Loucy (cell line): ENCODE data around the gene DOK6.
"Not testable (repeated sequence)": the region's sequence is repeated elsewhere in the genome, so short reads cannot be mapped to it uniquely, and the experiment has no call there.

ENCODE experiments used
- H2AFZ ChIP-seq: fragments of 200-600 bp; sonication (generic); 2 replicates; pipeline ENCODE4 v1.6.0; 2016; ENCODE audit warnings: antibody characterized with exemption, mild to moderate bottlenecking, low read length, moderate library complexity
- H3F3A ChIP-seq: fragments of 200-600 bp; 2 replicates; pipeline ENCODE4 v1.6.0; 2016; ENCODE audit warnings: antibody characterized with exemption, low read depth, mild to moderate bottlenecking
- H3K27me3 ChIP-seq: fragments of 200-600 bp; sonication (generic); 2 replicates; pipeline ENCODE4 v1.6.1; 2014; ENCODE audit warnings: low read length, mild to moderate bottlenecking; ENCODE audit not compliant: insufficient read depth, poor library complexity, severe bottlenecking
- H3K36me3 ChIP-seq: fragments of 200-600 bp; sonication (generic); 2 replicates; pipeline ENCODE4 v1.6.1; 2016; ENCODE audit warnings: low read length; ENCODE audit not compliant: insufficient read depth
- H3K4me1 ChIP-seq: fragments of 200-600 bp; sonication (generic); 2 replicates; pipeline ENCODE4 v1.5.1; 2014; ENCODE audit warnings: low read length, mild to moderate bottlenecking; ENCODE audit not compliant: insufficient read depth, poor library complexity, severe bottlenecking
- H3K4me2 ChIP-seq: fragments of 200-600 bp; sonication (generic); 2 replicates; pipeline ENCODE4 v1.6.0; 2014; ENCODE audit warnings: antibody characterized with exemption, low read length, low read depth, mild to moderate bottlenecking; ENCODE audit not compliant: poor library complexity, severe bottlenecking
- H3K4me3 ChIP-seq: fragments of 200-600 bp; sonication (generic); 2 replicates; pipeline ENCODE4 v1.5.1; 2014; ENCODE audit warnings: low read length, mild to moderate bottlenecking, mixed read lengths; ENCODE audit not compliant: poor library complexity, severe bottlenecking
- H3K79me2 ChIP-seq: fragments of 200-600 bp; sonication (generic); 2 replicates; pipeline ENCODE4 v1.6.1; 2014; ENCODE audit warnings: low read length; ENCODE audit not compliant: insufficient read depth
- H3K9ac ChIP-seq: fragments of 200-600 bp; sonication (generic); 2 replicates; pipeline ENCODE4 v1.6.0; 2014; ENCODE audit warnings: mild to moderate bottlenecking, low read depth, low read length, moderate library complexity; ENCODE audit not compliant: poor library complexity, severe bottlenecking
- H3K9me2 ChIP-seq: fragments of 200-600 bp; sonication (generic); replicated peaks from 2 replicates; pipeline ENCODE4 v1.6.1; 2016; ENCODE audit warnings: low read depth, low read length, mixed read lengths
- H3K9me3 ChIP-seq: fragments of 200-600 bp; sonication (generic); 2 replicates; pipeline ENCODE4 v1.6.1; 2014; ENCODE audit warnings: mild to moderate bottlenecking, antibody characterized with exemption, low read length, low read depth; ENCODE audit not compliant: insufficient read depth
- H4K20me1 ChIP-seq: fragments of 200-600 bp; sonication (generic); 2 replicates; pipeline ENCODE4 v1.6.0; 2014; ENCODE audit warnings: antibody characterized with exemption, low read length, mild to moderate bottlenecking; ENCODE audit not compliant: insufficient read depth, poor library complexity, severe bottlenecking
- CTCF ChIP-seq: fragments of 200-600 bp; sonication (generic); conservative IDR thresholded peaks from 2 replicates; pipeline ENCODE4 v1.5.1; 2014; ENCODE audit warnings: mild to moderate bottlenecking, antibody characterized with exemption, low read length
- EZH2phosphoT487 ChIP-seq: fragments of 200-600 bp; IDR thresholded peaks from 2 replicates; pipeline ENCODE4 v1.6.1; 2018; ENCODE audit warnings: antibody characterized with exemption, mild to moderate bottlenecking, moderate library complexity, borderline replicate concordance

The DOK6 gene

GRCh38 chr18:69876490-69876889 lies 475.8 kb downstream of the DOK6 start:
- no peaks in the 10 kb centered on the region for H3K36me3 ChIP-seq
- no peak for TF ChIP-seq CTCF
- TF ChIP-seq EZH2phosphoT487: no peak
- no peak overlapping the region for H3K4me2 ChIP-seq
- no peaks in the 10 kb centered on the region for H3K9me3 ChIP-seq
- no peak overlapping the region for H3K4me3 ChIP-seq
- no peak overlapping the region for H2AFZ ChIP-seq
- H3K79me2 ChIP-seq: no peaks in the 10 kb centered on the region
- H3F3A ChIP-seq: no peaks in the 10 kb centered on the region
- H3K9ac ChIP-seq: no peak overlapping the region
- H3K4me1 ChIP-seq: peaks cover 7% of the 10 kb centered on the region
- H3K9me2 ChIP-seq: no peaks in the 10 kb centered on the region
- H3K27me3 ChIP-seq: no peaks in the 10 kb centered on the region
- H4K20me1 ChIP-seq: no peaks in the 10 kb centered on the region

GRCh38 chr18:69878213-69878933 lies 477.7 kb downstream of the DOK6 start:
- Histone ChIP-seq H3K4me1 (peaks cover 21% of the 10 kb centered on the region), H3K9me2 (no peaks in the 10 kb centered on the region), H3K9me3 (no peaks in the 10 kb centered on the region), H2AFZ (no peak overlapping the region), H3K9ac (no peak overlapping the region), H3K4me2 (no peak overlapping the region), H3K27me3 (no peaks in the 10 kb centered on the region), H3K36me3 (no peaks in the 10 kb centered on the region), H3K4me3 (no peak overlapping the region), H4K20me1 (no peaks in the 10 kb centered on the region), H3F3A (no peaks in the 10 kb centered on the region), H3K79me2 (no peaks in the 10 kb centered on the region)
- no peak for TF ChIP-seq EZH2phosphoT487
- no peak for TF ChIP-seq CTCF

- H3K4me3 ChIP-seq, H3K9ac ChIP-seq, H3K79me2 ChIP-seq, H3K9me2 ChIP-seq, H4K20me1 ChIP-seq, H3K9me3 ChIP-seq, H3K4me2 ChIP-seq, H3K36me3 ChIP-seq, H2AFZ ChIP-seq, H3F3A ChIP-seq, H3K27me3 ChIP-seq: not testable (repeated sequence)
- H3K4me1 ChIP-seq: peaks cover 27% of the 10 kb centered on the region
Measured at GRCh38 chr18:69879051-69879450, 478.4 kb downstream of the DOK6 start.

GRCh38 chr18:69880083-69880482 lies 479.4 kb downstream of the DOK6 start:
- Histone ChIP-seq H3K36me3 (no peaks in the 10 kb centered on the region), H3F3A (no peaks in the 10 kb centered on the region), H3K9ac (no peak overlapping the region), H3K27me3 (no peaks in the 10 kb centered on the region), H3K4me3 (no peak overlapping the region), H2AFZ (no peak overlapping the region), H3K4me2 (no peak overlapping the region), H3K79me2 (no peaks in the 10 kb centered on the region), H3K9me3 (no peaks in the 10 kb centered on the region), H4K20me1 (no peaks in the 10 kb centered on the region), H3K9me2 (no peaks in the 10 kb centered on the region), H3K4me1 (peaks cover 32% of the 10 kb centered on the region)
- TF ChIP-seq CTCF (no peak), EZH2phosphoT487 (no peak)
